ENCODE measurements around the gene PTPRN2. TPM values are rescaled to one million over a fixed set of nuclear protein-coding genes. Genes with fewer than 3 reads are reported as not detected.

PTPRN2 gene
- total RNA-seq, 1 donor from 2014 or later = 15.4 TPM

GRCh38 chr7:158499082-158499455 lies 88.6 kb downstream of the PTPRN2 start:
- H3K27me3 Mint-ChIP-seq = peaks cover 19% of the 10 kb centered on the region
- H3K36me3 Mint-ChIP-seq = no peaks in the 10 kb centered on the region
- TF ChIP-seq CTCF (conservative IDR thresholded peaks at IDR 0.05) = no peak
- no peak overlapping the region for H3K4me3 Mint-ChIP-seq
- no peak overlapping the region for H3K27ac Mint-ChIP-seq
- DNase-seq (ENCODE audit: extremely low spot score, unreplicated experiment) = no peak
- H3K4me1 Mint-ChIP-seq (ENCODE audit: unreplicated experiment) = peaks cover 14% of the 10 kb centered on the region
- H3K9me3 Mint-ChIP-seq = no peaks in the 10 kb centered on the region

- no peak overlapping the region for H3K27ac Mint-ChIP-seq
- H3K27me3 Mint-ChIP-seq = peaks cover 22% of the 10 kb centered on the region
- H3K36me3 Mint-ChIP-seq = no peaks in the 10 kb centered on the region
- DNase-seq (ENCODE audit: extremely low spot score, unreplicated experiment) = no peak
- no peak overlapping the region for H3K4me3 Mint-ChIP-seq
- TF ChIP-seq CTCF (conservative IDR thresholded peaks at IDR 0.05) = no peak
- H3K9me3 Mint-ChIP-seq = no peaks in the 10 kb centered on the region
- H3K4me1 Mint-ChIP-seq (ENCODE audit: unreplicated experiment) = peaks cover 14% of the 10 kb centered on the region
These were observed 89.1 kb downstream of the PTPRN2 start for GRCh38 chr7:158498443-158499081.

GRCh38 chr7:158497627-158498026 lies 90.0 kb downstream of the PTPRN2 start:
- no peak overlapping the region for H3K4me3 Mint-ChIP-seq
- DNase-seq (ENCODE audit: extremely low spot score, unreplicated experiment) = no peak
- H3K9me3 Mint-ChIP-seq = no peaks in the 10 kb centered on the region
- no peak for TF ChIP-seq CTCF (conservative IDR thresholded peaks at IDR 0.05)
- peaks cover 14% of the 10 kb centered on the region for H3K4me1 Mint-ChIP-seq (ENCODE audit: unreplicated experiment)
- no peaks in the 10 kb centered on the region for H3K36me3 Mint-ChIP-seq
- H3K27ac Mint-ChIP-seq = no peak overlapping the region
- H3K27me3 Mint-ChIP-seq = peaks cover 19% of the 10 kb centered on the region

- no peak overlapping the region for H3K27ac Mint-ChIP-seq
- H3K27me3 Mint-ChIP-seq = peaks cover 15% of the 10 kb centered on the region
- DNase-seq (ENCODE audit: extremely low spot score, unreplicated experiment) = no peak
- TF ChIP-seq CTCF (conservative IDR thresholded peaks at IDR 0.05) = peak; percentile 46
- H3K36me3 Mint-ChIP-seq = no peaks in the 10 kb centered on the region
- H3K4me1 Mint-ChIP-seq (ENCODE audit: unreplicated experiment) = peaks cover 14% of the 10 kb centered on the region
- no peak overlapping the region for H3K4me3 Mint-ChIP-seq
- no peaks in the 10 kb centered on the region for H3K9me3 Mint-ChIP-seq
These were observed 91.8 kb downstream of the PTPRN2 start for GRCh38 chr7:158495786-158496185.

- TF ChIP-seq CTCF (conservative IDR thresholded peaks at IDR 0.05) = no peak
- Mint-ChIP-seq H3K27ac (no peak overlapping the region), H3K36me3 (no peaks in the 10 kb centered on the region), H3K4me3 (no peak overlapping the region), H3K4me1 (ENCODE audit: unreplicated experiment) (peaks cover 14% of the 10 kb centered on the region), H3K9me3 (no peaks in the 10 kb centered on the region), H3K27me3 (peaks cover 15% of the 10 kb centered on the region)
- DNase-seq (ENCODE audit: extremely low spot score, unreplicated experiment) = no peak
These were observed 92.4 kb downstream of the PTPRN2 start for GRCh38 chr7:158495216-158495615.

- TF ChIP-seq CTCF (conservative IDR thresholded peaks at IDR 0.05) = no peak
- Mint-ChIP-seq H3K36me3 (no peaks in the 10 kb centered on the region), H3K4me3 (no peak overlapping the region), H3K9me3 (no peaks in the 10 kb centered on the region), H3K4me1 (ENCODE audit: unreplicated experiment) (peaks cover 14% of the 10 kb centered on the region), H3K27me3 (peaks cover 15% of the 10 kb centered on the region), H3K27ac (no peak overlapping the region)
- DNase-seq (ENCODE audit: extremely low spot score, unreplicated experiment) = no peak
These were observed 93.0 kb downstream of the PTPRN2 start for GRCh38 chr7:158494643-158495042.

All from type B pancreatic cell (in vitro differentiated cells).